ENCODE data around the gene BDKRB2.

Gene BDKRB2

DNA sequence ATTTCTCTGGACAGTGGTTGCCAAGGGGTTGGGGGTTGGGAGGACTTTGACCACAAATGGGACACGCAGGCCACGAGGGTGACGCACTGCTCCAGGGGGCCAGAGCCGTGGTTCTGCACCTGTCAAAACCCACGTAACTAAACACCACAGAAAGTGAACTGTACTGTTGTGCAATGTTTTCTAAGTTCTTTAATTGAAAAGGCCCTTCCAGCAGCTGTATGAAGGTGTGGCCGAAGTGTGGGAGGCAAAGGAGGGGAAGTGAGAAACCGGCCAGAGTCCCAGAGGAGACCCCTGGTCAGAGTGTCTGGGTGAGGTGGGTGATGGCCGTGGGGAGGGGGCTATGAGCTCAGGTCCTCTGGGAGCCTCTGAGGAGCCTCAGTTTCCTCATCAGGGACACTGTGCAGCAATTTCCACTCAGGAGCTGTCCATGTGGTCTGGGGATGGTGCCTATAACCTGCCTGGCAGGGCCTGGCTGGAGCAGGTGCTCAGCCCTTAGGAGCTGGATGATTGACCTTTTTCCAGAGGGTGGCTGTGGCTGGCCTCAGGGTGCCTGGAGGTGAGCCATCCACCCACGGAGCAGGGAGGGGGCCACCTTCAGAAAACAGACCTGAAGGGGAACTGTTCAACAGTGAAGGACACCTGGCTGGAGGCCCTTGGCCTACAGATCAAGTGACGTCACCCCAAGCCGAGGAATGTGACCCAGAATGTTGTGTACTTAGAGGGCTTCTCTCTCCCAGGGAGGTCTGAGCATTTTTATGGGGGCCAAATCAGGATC lies 9.8 kb upstream of the BDKRB2 start:
- H3F3A ChIP-seq (ENCODE audit: insufficient read depth, low read length): no peaks in the 10 kb centered on the region
- H3K4me1 ChIP-seq (ENCODE audit: low read length): no peaks in the 10 kb centered on the region
- no peak for DNase-seq
- H2AFZ ChIP-seq (ENCODE audit: low read length): no peak overlapping the region
- no peaks in the 10 kb centered on the region for H3K27me3 ChIP-seq (replicated peaks; ENCODE audit: insufficient read depth, low read length)
- H3K36me3 ChIP-seq (replicated peaks; ENCODE audit: insufficient read depth, low read length): no peaks in the 10 kb centered on the region
- no peak overlapping the region for H3K27ac ChIP-seq (ENCODE audit: low read length)
- H3K9ac ChIP-seq (ENCODE audit: low read length): no peak overlapping the region
- H3K9me2 ChIP-seq (replicated peaks; ENCODE audit: insufficient read depth, low read length): no peaks in the 10 kb centered on the region
- H4K20me1 ChIP-seq (ENCODE audit: insufficient read depth, low read length): no peaks in the 10 kb centered on the region
- H3K79me2 ChIP-seq (ENCODE audit: low read length): no peaks in the 10 kb centered on the region
- H3K9me3 ChIP-seq (replicated peaks; ENCODE audit: insufficient read depth, low read length): no peaks in the 10 kb centered on the region
- H3K4me3 ChIP-seq (ENCODE audit: low read length): no peak overlapping the region
- H3K4me2 ChIP-seq (ENCODE audit: low read depth, low read length): no peak overlapping the region
- TF ChIP-seq CTCF (IDR thresholded peaks at IDR 0.05; ENCODE audit: low read length) (no peak), EZH2phosphoT487 (IDR thresholded peaks at IDR 0.05; ENCODE audit: low read length) (no peak), EZH2 (optimal IDR thresholded peaks at IDR 0.05; ENCODE audit: low read depth, low read length) (no peak)

DNA sequence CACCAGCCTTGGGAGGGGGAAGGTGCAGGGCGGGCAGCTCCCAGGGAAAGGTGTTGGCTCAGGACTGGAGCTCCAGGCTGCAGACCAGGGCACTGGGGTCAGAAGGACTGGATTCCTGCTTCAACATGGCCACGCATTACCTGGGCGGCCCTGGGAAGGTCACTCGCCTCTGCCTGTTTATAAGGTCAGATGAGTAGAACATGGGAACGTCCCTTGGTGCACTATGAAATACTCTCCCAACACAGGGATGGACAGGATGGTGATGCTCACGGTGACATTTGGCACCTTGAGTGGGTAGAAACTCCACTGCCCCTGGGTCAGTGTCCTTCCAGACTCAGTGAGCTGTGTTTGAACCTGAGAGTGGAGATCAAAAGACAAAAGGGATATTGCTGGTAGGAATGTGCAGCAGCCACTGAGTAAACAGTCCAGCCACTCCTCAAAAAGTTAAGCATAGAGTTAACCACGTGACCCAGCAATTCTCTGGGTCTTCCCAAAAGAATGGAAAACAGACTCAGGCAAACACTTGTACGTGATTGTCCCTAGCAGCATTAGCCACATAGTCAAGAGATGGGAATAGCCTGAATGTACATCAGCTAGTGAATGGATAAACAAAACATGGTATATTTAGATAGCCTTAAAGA lies 9.1 kb upstream of the BDKRB2 start:
- H4K20me1 ChIP-seq (ENCODE audit: insufficient read depth, low read length): no peaks in the 10 kb centered on the region
- no peaks in the 10 kb centered on the region for H3K9me2 ChIP-seq (replicated peaks; ENCODE audit: insufficient read depth, low read length)
- H3K79me2 ChIP-seq (ENCODE audit: low read length): no peaks in the 10 kb centered on the region
- DNase-seq: no peak
- H3K9me3 ChIP-seq (replicated peaks; ENCODE audit: insufficient read depth, low read length): no peaks in the 10 kb centered on the region
- no peaks in the 10 kb centered on the region for H3K27me3 ChIP-seq (replicated peaks; ENCODE audit: insufficient read depth, low read length)
- H2AFZ ChIP-seq (ENCODE audit: low read length): no peak overlapping the region
- TF ChIP-seq CTCF (IDR thresholded peaks at IDR 0.05; ENCODE audit: low read length) (no peak), EZH2phosphoT487 (IDR thresholded peaks at IDR 0.05; ENCODE audit: low read length) (no peak), EZH2 (optimal IDR thresholded peaks at IDR 0.05; ENCODE audit: low read depth, low read length) (no peak)
- H3K9ac ChIP-seq (ENCODE audit: low read length): no peak overlapping the region
- H3K36me3 ChIP-seq (replicated peaks; ENCODE audit: insufficient read depth, low read length): no peaks in the 10 kb centered on the region
- no peak overlapping the region for H3K4me3 ChIP-seq (ENCODE audit: low read length)
- H3K4me1 ChIP-seq (ENCODE audit: low read length): no peaks in the 10 kb centered on the region
- no peak overlapping the region for H3K27ac ChIP-seq (ENCODE audit: low read length)
- no peak overlapping the region for H3K4me2 ChIP-seq (ENCODE audit: low read depth, low read length)
- H3F3A ChIP-seq (ENCODE audit: insufficient read depth, low read length): no peaks in the 10 kb centered on the region

GRCh38 chr14:96197163-96197852 lies 7.3 kb upstream of the BDKRB2 start:
- Histone ChIP-seq H3K27ac (ENCODE audit: low read length) (no peak overlapping the region), H3K79me2 (ENCODE audit: low read length) (no peaks in the 10 kb centered on the region), H3K9me3 (replicated peaks; ENCODE audit: insufficient read depth, low read length) (no peaks in the 10 kb centered on the region), H3K36me3 (replicated peaks; ENCODE audit: insufficient read depth, low read length) (no peaks in the 10 kb centered on the region), H3F3A (ENCODE audit: insufficient read depth, low read length) (no peaks in the 10 kb centered on the region), H3K9me2 (replicated peaks; ENCODE audit: insufficient read depth, low read length) (no peaks in the 10 kb centered on the region), H3K4me3 (ENCODE audit: low read length) (no peak overlapping the region), H3K4me1 (ENCODE audit: low read length) (no peaks in the 10 kb centered on the region), H4K20me1 (ENCODE audit: insufficient read depth, low read length) (no peaks in the 10 kb centered on the region), H3K27me3 (replicated peaks; ENCODE audit: insufficient read depth, low read length) (no peaks in the 10 kb centered on the region), H2AFZ (ENCODE audit: low read length) (no peak overlapping the region), H3K9ac (ENCODE audit: low read length) (no peak overlapping the region), H3K4me2 (ENCODE audit: low read depth, low read length) (no peak overlapping the region)
- DNase-seq: no peak
- TF ChIP-seq CTCF (IDR thresholded peaks at IDR 0.05; ENCODE audit: low read length): no peak
- no peak for TF ChIP-seq EZH2phosphoT487 (IDR thresholded peaks at IDR 0.05; ENCODE audit: low read length)
- TF ChIP-seq EZH2 (optimal IDR thresholded peaks at IDR 0.05; ENCODE audit: low read depth, low read length): no peak
